ENCODE data around the gene RARB.

The RARB gene
- long read RNA-seq, partial matches to known transcripts, result 0 of 1 reads
- long read RNA-seq, other reads (novel, unspliced or antisense), result 1 of 1 reads

- peak within 1 kb of the TSS; percentile 40 for H3K4me3 ChIP-seq (replicated peaks; ENCODE audit: insufficient read depth, low read length)
- H3K27ac ChIP-seq (replicated peaks), result no peak within 1 kb of the TSS
- TF ChIP-seq CTCF (IDR thresholded peaks at IDR 0.05; ENCODE audit: insufficient read depth, low read length) (no peak), POLR2AphosphoS5 (IDR thresholded peaks at IDR 0.05; ENCODE audit: low read depth) (no peak), SPI1 (IDR thresholded peaks at IDR 0.05; ENCODE audit: borderline replicate concordance, low read depth) (no peak), REST (IDR thresholded peaks at IDR 0.05; ENCODE audit: insufficient replicate concordance, low read depth) (no peak), GABPA (IDR thresholded peaks at IDR 0.05; ENCODE audit: low read depth) (no peak)
- DNase-seq (ENCODE audit: low read depth in 1 of 2, low spot score in 1 of 2), result peak; percentile 56 to 69
- H3K27me3 ChIP-seq (ENCODE audit: insufficient read depth, poor library complexity, severe bottlenecking), result peaks cover 27% of the 10 kb centered on the region
Observed at GRCh38 chr3:25427942-25428788, at the start of gene RARB. Gene RARB, plus strand, starts transcription at chr3:25428263. Its CDS starts 469 bp downstream, at chr3:25428732.

- no peak for DNase-seq (ENCODE audit: low read depth in 1 of 2, low spot score in 1 of 2)
- H3K27me3 ChIP-seq (ENCODE audit: insufficient read depth, poor library complexity, severe bottlenecking), result no peaks in the 10 kb centered on the region
- H3K27ac ChIP-seq (replicated peaks), result no peak overlapping the region
- no peak for TF ChIP-seq GABPA (IDR thresholded peaks at IDR 0.05; ENCODE audit: low read depth)
- no peak for TF ChIP-seq CTCF (IDR thresholded peaks at IDR 0.05; ENCODE audit: insufficient read depth, low read length)
- no peak for TF ChIP-seq POLR2AphosphoS5 (IDR thresholded peaks at IDR 0.05; ENCODE audit: low read depth)
- TF ChIP-seq SPI1 (IDR thresholded peaks at IDR 0.05; ENCODE audit: borderline replicate concordance, low read depth), result no peak
- no peak for TF ChIP-seq REST (IDR thresholded peaks at IDR 0.05; ENCODE audit: insufficient replicate concordance, low read depth)
- no peak overlapping the region for H3K4me3 ChIP-seq (replicated peaks; ENCODE audit: insufficient read depth, low read length)
Observed at GRCh38 chr3:25378786-25379311, 49.2 kb upstream of the RARB start.

GRCh38 chr3:25380222-25380739 is 47.8 kb upstream of the RARB start:
- H3K27me3 ChIP-seq (ENCODE audit: insufficient read depth, poor library complexity, severe bottlenecking), result no peaks in the 10 kb centered on the region
- H3K4me3 ChIP-seq (replicated peaks; ENCODE audit: insufficient read depth, low read length), result no peak overlapping the region
- no peak overlapping the region for H3K27ac ChIP-seq (replicated peaks)
- no peak for TF ChIP-seq GABPA (IDR thresholded peaks at IDR 0.05; ENCODE audit: low read depth)
- no peak for DNase-seq (ENCODE audit: low read depth in 1 of 2, low spot score in 1 of 2)

- Histone ChIP-seq H3K27ac (replicated peaks) (no peak overlapping the region), H3K27me3 (ENCODE audit: insufficient read depth, poor library complexity, severe bottlenecking) (no peaks in the 10 kb centered on the region), H3K4me3 (replicated peaks; ENCODE audit: insufficient read depth, low read length) (no peak overlapping the region)
- DNase-seq (ENCODE audit: low read depth in 1 of 2, low spot score in 1 of 2), result no peak
- TF ChIP-seq POLR2AphosphoS5 (IDR thresholded peaks at IDR 0.05; ENCODE audit: low read depth) (no peak), REST (IDR thresholded peaks at IDR 0.05; ENCODE audit: insufficient replicate concordance, low read depth) (no peak), CTCF (IDR thresholded peaks at IDR 0.05; ENCODE audit: insufficient read depth, low read length) (no peak), SPI1 (IDR thresholded peaks at IDR 0.05; ENCODE audit: borderline replicate concordance, low read depth) (no peak), GABPA (IDR thresholded peaks at IDR 0.05; ENCODE audit: low read depth) (no peak)
Observed at GRCh38 chr3:25381083-25381482, 47.0 kb upstream of the RARB start.
